PC-3 (cell line): Measurements from ENCODE around the gene KISS1R. TPM values are rescaled to one million over a fixed set of nuclear protein-coding genes. Genes with fewer than 3 reads are reported as not detected.
A peak's percentile ranks its signal among the peaks of the same experiment; 100 is the strongest.

Experiments used
- ATAC-seq: fragments of 200-7000 bp; cut with Tn5 transposase; 2 replicates; pipeline ENCODE4 v1.9.1; 2020; ENCODE audit warnings: mild to moderate bottlenecking, moderate library complexity
- BruUV-seq: library from RNA; stranded (reverse); fragments of 400-500 nt; replicated peaks from 2 replicates; lab custom pipeline; 2021; lab: Mats Ljungman, UMichigan
- CTCF ChIA-PET: fragments of 300-600 bp; sonication (Branson Sonifier 250); formaldehyde crosslinking; loops from one replicate; lab custom pipeline; 2022; ENCODE audit warnings: antibody characterized with exemption; lab: Charles Lee
- POLR2A ChIA-PET: fragments of 300-600 bp; sonication (Branson Sonifier 250); formaldehyde crosslinking; loops from one replicate; lab custom pipeline; 2022; ENCODE audit warnings: antibody characterized with exemption; ENCODE audit not compliant: unreplicated experiment; lab: Charles Lee
- DNase-seq: peaks from one replicate; pipeline ENCODE4 v3.0.0-alpha.2; 2015
- H2AFZ ChIP-seq: fragments of 300-600 bp; sonication (generic); 2 replicates; pipeline ENCODE4 v1.6.0; 2016; ENCODE audit warnings: antibody characterized with exemption, low read length
- H3F3A ChIP-seq: fragments of 300-600 bp; sonication (generic); one replicate; pipeline ENCODE4 v1.6.0; 2017; ENCODE audit warnings: antibody characterized with exemption, low read length, control low read depth, mild to moderate bottlenecking; ENCODE audit not compliant: unreplicated experiment
- H3K27ac ChIP-seq: fragments of 300-600 bp; sonication (generic); 2 replicates; pipeline ENCODE4 v1.5.1; 2016; ENCODE audit warnings: mild to moderate bottlenecking, low read length
- H3K27me3 ChIP-seq: fragments of 300-600 bp; sonication (generic); 2 replicates; pipeline ENCODE4 v1.6.1; 2016; ENCODE audit warnings: low read length, mixed read lengths
- H3K36me3 ChIP-seq: fragments of 300-600 bp; sonication (generic); 2 replicates; pipeline ENCODE4 v1.6.1; 2016; ENCODE audit warnings: low read depth, mixed run types, low read length, mixed read lengths
- H3K4me1 ChIP-seq: fragments of 300-600 bp; sonication (generic); 2 replicates; pipeline ENCODE4 v1.5.1; 2016; ENCODE audit warnings: low read length; ENCODE audit not compliant: insufficient read depth
- H3K4me2 ChIP-seq: fragments of 300-600 bp; sonication (generic); 2 replicates; pipeline ENCODE4 v1.6.0; 2016; ENCODE audit warnings: low read length
- H3K4me3 ChIP-seq: fragments of 300-600 bp; sonication (generic); 2 replicates; pipeline ENCODE4 v1.5.1; 2016; ENCODE audit warnings: mild to moderate bottlenecking, low read length, mixed read lengths
- H3K79me2 ChIP-seq: fragments of 300-600 bp; sonication (generic); 2 replicates; pipeline ENCODE4 v1.6.1; 2017; ENCODE audit warnings: low read length, mixed read lengths
- H3K9ac ChIP-seq: fragments of 300-600 bp; sonication (generic); 2 replicates; pipeline ENCODE4 v1.6.0; 2016; ENCODE audit warnings: mild to moderate bottlenecking, low read length
- H3K9me2 ChIP-seq: fragments of 300-600 bp; sonication (generic); replicated peaks from 2 replicates; pipeline ENCODE4 v1.6.1; 2016; ENCODE audit warnings: mixed run types, low read length, mixed read lengths
- H3K9me3 ChIP-seq: fragments of 300-600 bp; sonication (generic); 2 replicates; pipeline ENCODE4 v1.6.1; 2016; ENCODE audit warnings: low read length, mixed read lengths
- H4K20me1 ChIP-seq: fragments of 300-600 bp; sonication (generic); 2 replicates; pipeline ENCODE4 v1.6.1; 2016; ENCODE audit warnings: low read length, mixed read lengths
- EZH2 ChIP-seq: fragments of 300-600 bp; sonication (generic); IDR thresholded peaks from one replicate; pipeline ENCODE4 v1.6.1; 2017; ENCODE audit warnings: antibody characterized with exemption, mild to moderate bottlenecking, low read length; ENCODE audit not compliant: unreplicated experiment
- EZH2phosphoT487 ChIP-seq: fragments of 300-600 bp; sonication (generic); IDR thresholded peaks from 2 replicates; pipeline ENCODE4 v1.6.1; 2018; ENCODE audit warnings: mild to moderate bottlenecking, antibody characterized with exemption, low read length, borderline replicate concordance
- intact Hi-C: fragments of 100-400 bp; cut with micrococcal nuclease; formaldehyde crosslinking; loops from 2 replicates; pipeline ENCODE4 v1.9.0; 2023
- total RNA-seq: library from RNA; depleted of rRNA; stranded (reverse); fragments of >200 nt; gene quantifications from 2 replicates; pipeline ENCODE4 v1.2.3, GENCODE V29; 2014
- TF ChIP-seq, protein P1 (sequence below): fragments of 300-600 bp; sonication (generic); conservative IDR thresholded peaks from 2 replicates; pipeline ENCODE4 v1.5.1; 2017; ENCODE audit warnings: antibody characterized with exemption, low read depth, mild to moderate bottlenecking, low read length

Gene KISS1R
- total RNA-seq, 1 experiment from 2014 or later: 3.9 TPM

DNA sequence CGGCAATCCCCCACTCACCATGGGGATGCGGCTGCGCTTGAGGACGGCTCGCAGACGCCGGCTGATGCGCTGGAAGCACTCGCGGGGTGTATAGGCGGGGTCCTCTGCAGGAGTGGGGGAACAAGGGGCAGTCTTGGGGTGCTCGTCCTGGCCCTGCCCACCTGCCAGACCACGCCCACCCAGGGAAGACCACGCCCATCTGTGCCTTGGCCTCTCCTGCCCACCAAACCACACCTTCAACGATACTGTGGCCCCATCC lies 17.2 kb upstream of the KISS1R start:
- no peak overlapping the region for H3K9ac ChIP-seq
- no peaks in the 10 kb centered on the region for H3K4me1 ChIP-seq
- TF ChIP-seq EZH2phosphoT487: no peak
- TF ChIP-seq, protein P1, sequence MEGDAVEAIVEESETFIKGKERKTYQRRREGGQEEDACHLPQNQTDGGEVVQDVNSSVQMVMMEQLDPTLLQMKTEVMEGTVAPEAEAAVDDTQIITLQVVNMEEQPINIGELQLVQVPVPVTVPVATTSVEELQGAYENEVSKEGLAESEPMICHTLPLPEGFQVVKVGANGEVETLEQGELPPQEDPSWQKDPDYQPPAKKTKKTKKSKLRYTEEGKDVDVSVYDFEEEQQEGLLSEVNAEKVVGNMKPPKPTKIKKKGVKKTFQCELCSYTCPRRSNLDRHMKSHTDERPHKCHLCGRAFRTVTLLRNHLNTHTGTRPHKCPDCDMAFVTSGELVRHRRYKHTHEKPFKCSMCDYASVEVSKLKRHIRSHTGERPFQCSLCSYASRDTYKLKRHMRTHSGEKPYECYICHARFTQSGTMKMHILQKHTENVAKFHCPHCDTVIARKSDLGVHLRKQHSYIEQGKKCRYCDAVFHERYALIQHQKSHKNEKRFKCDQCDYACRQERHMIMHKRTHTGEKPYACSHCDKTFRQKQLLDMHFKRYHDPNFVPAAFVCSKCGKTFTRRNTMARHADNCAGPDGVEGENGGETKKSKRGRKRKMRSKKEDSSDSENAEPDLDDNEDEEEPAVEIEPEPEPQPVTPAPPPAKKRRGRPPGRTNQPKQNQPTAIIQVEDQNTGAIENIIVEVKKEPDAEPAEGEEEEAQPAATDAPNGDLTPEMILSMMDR: no peak
- TF ChIP-seq EZH2: no peak
- POLR2A ChIA-PET: no interaction called here
- peaks cover 14% of the 10 kb centered on the region for H3K79me2 ChIP-seq
- DNase-seq (no peak), ATAC-seq (no peak)
- no peak overlapping the region for H3K4me2 ChIP-seq
- no peaks in the 10 kb centered on the region for H3F3A ChIP-seq
- no peak overlapping the region for H2AFZ ChIP-seq
- intact Hi-C loops: no loop called here
- no peaks in the 10 kb centered on the region for H4K20me1 ChIP-seq
- no peaks in the 10 kb centered on the region for H3K27me3 ChIP-seq
- no TSS peak for BruUV-seq
- CTCF ChIA-PET: no interaction called here
- no peaks in the 10 kb centered on the region for H3K36me3 ChIP-seq
- H3K9me3 ChIP-seq: no peaks in the 10 kb centered on the region
- H3K9me2 ChIP-seq: no peaks in the 10 kb centered on the region
- no peak overlapping the region for H3K27ac ChIP-seq
- no peak overlapping the region for H3K4me3 ChIP-seq

DNA sequence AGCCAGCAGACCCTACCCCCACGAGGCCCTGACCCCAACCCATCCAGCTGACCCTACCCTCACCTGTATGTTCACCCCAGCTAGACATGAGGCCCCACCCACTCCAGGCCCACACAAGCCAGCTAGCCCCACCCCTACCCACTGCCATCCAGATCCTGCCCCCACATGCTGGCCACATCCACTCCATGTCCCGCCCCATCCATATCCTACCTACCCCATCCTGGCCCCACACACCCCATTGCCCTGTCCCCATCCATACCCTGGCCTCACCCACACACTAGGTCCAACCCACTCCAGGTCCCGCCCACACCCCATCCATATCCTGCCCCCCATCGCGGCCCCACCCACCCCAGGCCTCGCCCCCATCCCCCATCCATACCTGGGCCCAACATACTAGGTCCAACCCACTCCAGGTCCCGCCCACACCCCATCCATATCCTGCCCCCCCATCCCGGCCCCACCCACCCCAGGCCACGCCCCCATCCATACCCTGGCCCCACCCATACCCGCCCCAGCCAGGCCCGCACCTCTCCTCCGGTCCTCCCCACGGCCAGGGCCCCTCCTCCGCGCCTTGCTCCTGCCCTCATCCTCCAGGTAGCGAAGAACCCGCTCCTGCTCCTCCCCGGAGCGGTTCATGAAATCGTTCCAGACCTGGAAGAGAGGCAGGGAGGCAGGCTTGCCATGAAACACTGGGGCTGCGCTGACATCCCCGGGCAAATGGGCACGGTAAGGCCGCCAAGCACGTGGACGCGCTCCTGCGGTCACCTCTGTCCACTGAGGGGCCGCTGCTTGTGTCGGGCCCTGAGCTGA lies 16.6 kb upstream of the KISS1R start:
- no peak overlapping the region for H3K27ac ChIP-seq
- ChIA-PET CTCF (no interaction called here), POLR2A (no interaction called here)
- no peaks in the 10 kb centered on the region for H3K36me3 ChIP-seq
- intact Hi-C loops: no loop called here
- TF ChIP-seq EZH2 (no peak), EZH2phosphoT487 (no peak)
- TF ChIP-seq, protein P1: no peak
- H3K4me2 ChIP-seq: no peak overlapping the region
- no peaks in the 10 kb centered on the region for H3K9me3 ChIP-seq
- peak; percentile 23 for DNase-seq
- no peaks in the 10 kb centered on the region for H3K9me2 ChIP-seq
- H3K4me3 ChIP-seq: no peak overlapping the region
- H2AFZ ChIP-seq: no peak overlapping the region
- H3K9ac ChIP-seq: no peak overlapping the region
- H3K4me1 ChIP-seq: no peaks in the 10 kb centered on the region
- H4K20me1 ChIP-seq: no peaks in the 10 kb centered on the region
- BruUV-seq: no TSS peak
- H3K27me3 ChIP-seq: no peaks in the 10 kb centered on the region
- peak; percentile 48 for ATAC-seq
- no peaks in the 10 kb centered on the region for H3F3A ChIP-seq
- H3K79me2 ChIP-seq: peaks cover 15% of the 10 kb centered on the region
